ENCODE results near the gene DSCAML1. TPM values are rescaled to one million over a fixed set of nuclear protein-coding genes. Genes with fewer than 3 reads are reported as not detected.

DSCAML1 gene
- total RNA-seq, 1 experiment from 2014 or later: not detected

- no peak for TF ChIP-seq REST (IDR thresholded peaks at IDR 0.05; ENCODE audit: low read depth)
- TF ChIP-seq SP1 (IDR thresholded peaks at IDR 0.05; ENCODE audit: low read depth): no peak
- TF ChIP-seq FOSL1 (IDR thresholded peaks at IDR 0.05; ENCODE audit: low read depth): no peak
- TF ChIP-seq POLR2AphosphoS5 (IDR thresholded peaks at IDR 0.05; ENCODE audit: low read depth, low read length): no peak
- no peak for TF ChIP-seq POLR2A (IDR thresholded peaks at IDR 0.05; ENCODE audit: borderline replicate concordance, extremely low read depth, insufficient read depth, insufficient read length)
Measured at GRCh38 chr11:117462864-117463247, 334.2 kb downstream of the DSCAML1 start (continued).

GRCh38 chr11:117462183-117462863 lies 334.7 kb downstream of the DSCAML1 start:
- DNase-seq (ENCODE audit: low read depth, low spot score) (no peak), ATAC-seq (no peak)
- no peak overlapping the region for H3K9ac ChIP-seq (ENCODE audit: low read length)
- H3K27me3 ChIP-seq (ENCODE audit: insufficient read depth, low read length): 0 out of 2 replicates have a peak, but pooled peaks cover 8% of the 10 kb centered on the region
- H3K4me3 ChIP-seq (replicated peaks in 1 of 2; ENCODE audit: low read depth in 1 of 2, low read length in 2 of 2): no peak overlapping the region
- H3K4me1 ChIP-seq (ENCODE audit: control insufficient read depth in 1 of 2, insufficient read depth in 2 of 2, low read length in 2 of 2): no peaks in the 10 kb centered on the region
- H2AFZ ChIP-seq (ENCODE audit: low read depth, low read length, poor library complexity, severe bottlenecking): no peak overlapping the region
- H3K27ac ChIP-seq (ENCODE audit: low read depth, low read length): no peak overlapping the region
- H3K9me2 ChIP-seq (ENCODE audit: insufficient read depth): no peaks in the 10 kb centered on the region
- ChIA-PET POLR2A (no interaction called here), RAD21 (ENCODE audit: low non-redundant PET in 1 of 2, low total read pairs in 2 of 2, uncharacterized antibody in 2 of 2, unreplicated experiment in 2 of 2) (no interaction called here), CTCF (no interaction called here)
- H4K20me1 ChIP-seq (ENCODE audit: insufficient read depth): no peaks in the 10 kb centered on the region
- no peaks in the 10 kb centered on the region for H3K9me3 ChIP-seq (ENCODE audit: control insufficient read depth in 1 of 2, insufficient read depth in 1 of 2, low read depth in 1 of 2, low read length in 2 of 2)
- intact Hi-C loops (cut with micrococcal nuclease): no loop called here
- no peaks in the 10 kb centered on the region for H3K36me3 ChIP-seq (ENCODE audit: control insufficient read depth in 1 of 2, insufficient read depth in 2 of 2, low read length in 2 of 2)
- no peak overlapping the region for H3K4me2 ChIP-seq (ENCODE audit: low read length)
- no peaks in the 10 kb centered on the region for H3K79me2 ChIP-seq (ENCODE audit: insufficient read depth, low read length)
- BruUV-seq (replicated peaks): no TSS peak
- TF ChIP-seq EZH2 (IDR thresholded peaks at IDR 0.05): no peak
- no peak for TF ChIP-seq FOSL1 (IDR thresholded peaks at IDR 0.05; ENCODE audit: low read depth)
- no peak for TF ChIP-seq CBX3 (IDR thresholded peaks at IDR 0.05; ENCODE audit: low read depth)
- no peak for TF ChIP-seq ATF3 (IDR thresholded peaks at IDR 0.05)
- no peak for TF ChIP-seq CTCF (IDR thresholded peaks at IDR 0.05 in 2 of 3, conservative IDR thresholded peaks at IDR 0.05 in 1 of 3; ENCODE audit: borderline replicate concordance in 1 of 3, insufficient read depth in 1 of 3, low read depth in 2 of 3, low read length in 2 of 3)
- TF ChIP-seq POLR2AphosphoS5 (IDR thresholded peaks at IDR 0.05; ENCODE audit: low read depth, low read length): no peak
- no peak for TF ChIP-seq YY1 (IDR thresholded peaks at IDR 0.05; ENCODE audit: extremely low read depth, insufficient replicate concordance, low read depth, low read length)
- no peak for TF ChIP-seq EZH2phosphoT487 (IDR thresholded peaks at IDR 0.05; ENCODE audit: borderline replicate concordance)
- TF ChIP-seq JUND (IDR thresholded peaks at IDR 0.05): no peak
- no peak for TF ChIP-seq SIN3A (IDR thresholded peaks at IDR 0.05; ENCODE audit: low read depth)
- no peak for TF ChIP-seq MAX (IDR thresholded peaks at IDR 0.05)
- no peak for TF ChIP-seq CEBPB (IDR thresholded peaks at IDR 0.05; ENCODE audit: low read depth)
- TF ChIP-seq REST (IDR thresholded peaks at IDR 0.05; ENCODE audit: low read depth): no peak
- no peak for TF ChIP-seq ZFX (IDR thresholded peaks at IDR 0.05)

Measured in HCT116 (cell line).